ENCODE results near the gene CDC42EP1.
A peak's percentile ranks its signal among the peaks of the same experiment; 100 is the strongest.
"Not testable (repeated sequence)": the region's sequence is repeated elsewhere in the genome, so short reads cannot be mapped to it uniquely, and the experiment has no call there.

The CDC42EP1 gene

DNA sequence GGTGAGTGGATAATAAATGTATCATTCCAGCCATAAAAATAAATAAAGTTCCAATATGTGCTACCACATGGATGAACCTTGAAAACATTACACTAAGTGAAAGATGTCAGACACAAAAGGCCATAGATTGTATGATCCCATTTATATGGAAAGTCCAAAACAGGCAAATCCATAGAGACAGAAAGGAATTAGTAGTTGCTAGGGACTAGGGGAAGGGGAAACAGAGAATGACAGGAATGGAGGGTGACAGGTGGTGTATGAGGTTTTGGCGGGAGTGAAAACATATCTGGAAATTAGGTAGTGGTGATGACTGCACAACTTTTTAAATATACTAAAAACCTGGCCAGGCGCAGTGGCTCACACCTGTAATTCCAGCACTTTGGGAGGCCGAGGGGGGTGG lies 25.8 kb upstream of the CDC42EP1 start:
- no peak for DNase-seq (ENCODE audit: low spot score)

DNA sequence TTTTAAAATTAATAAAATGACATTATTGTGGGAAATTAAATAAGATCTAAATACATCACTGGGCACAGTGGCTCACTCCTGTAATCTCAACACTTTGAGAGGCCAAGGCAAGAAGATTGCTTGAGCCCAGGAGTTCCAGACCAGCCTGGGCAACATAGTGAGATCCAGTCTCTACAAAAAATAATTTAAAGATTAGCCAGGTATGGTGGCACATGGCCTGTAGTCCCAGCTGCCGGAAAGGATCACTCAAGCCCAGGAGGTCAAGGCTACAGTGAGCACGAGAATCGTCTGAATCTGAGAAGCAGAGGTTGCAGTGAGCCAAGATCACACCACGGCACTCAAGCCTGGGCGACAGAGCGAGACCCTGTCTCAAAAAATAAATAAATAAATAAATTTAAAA lies 25.1 kb upstream of the CDC42EP1 start:
- DNase-seq (ENCODE audit: low spot score) = no peak

DNA sequence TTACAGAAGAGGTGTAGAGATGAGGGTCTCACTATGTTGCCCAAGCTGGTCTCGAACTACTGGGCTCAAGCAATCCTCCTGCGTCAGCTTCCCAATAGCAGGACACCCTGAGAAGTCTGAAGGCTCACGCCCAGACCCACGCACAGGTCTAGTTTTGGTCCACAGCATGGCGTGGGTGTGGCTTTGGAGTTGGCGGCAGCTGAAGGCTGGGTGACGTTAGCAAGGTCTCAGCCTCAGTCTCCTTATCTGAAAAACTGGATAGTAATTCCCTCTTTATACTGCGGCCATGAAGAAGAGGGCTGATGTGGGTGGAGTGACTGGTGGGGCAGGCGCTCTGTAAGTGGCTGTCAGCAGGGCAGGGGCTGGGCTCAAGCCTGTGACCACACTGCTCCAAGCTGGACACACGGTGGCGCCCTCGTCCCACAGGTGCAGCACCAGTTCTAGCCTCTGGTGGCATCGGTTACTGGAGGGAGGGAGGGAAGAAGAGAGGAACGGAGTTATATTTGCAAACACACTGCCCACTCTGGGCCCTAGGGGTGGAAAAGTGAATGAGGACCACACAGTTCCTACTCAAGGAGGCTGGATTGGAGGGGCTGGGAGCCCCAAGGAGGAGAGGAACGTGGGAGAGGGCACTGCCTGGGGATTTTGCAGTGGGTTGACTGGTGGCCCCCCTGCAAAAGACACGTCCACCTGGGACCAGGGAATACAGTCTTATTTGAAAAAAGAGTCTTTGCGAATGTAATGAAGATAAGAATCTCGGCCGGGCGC lies 21.5 kb upstream of the CDC42EP1 start:
- DNase-seq (ENCODE audit: low spot score) = peak; percentile 96

DNA sequence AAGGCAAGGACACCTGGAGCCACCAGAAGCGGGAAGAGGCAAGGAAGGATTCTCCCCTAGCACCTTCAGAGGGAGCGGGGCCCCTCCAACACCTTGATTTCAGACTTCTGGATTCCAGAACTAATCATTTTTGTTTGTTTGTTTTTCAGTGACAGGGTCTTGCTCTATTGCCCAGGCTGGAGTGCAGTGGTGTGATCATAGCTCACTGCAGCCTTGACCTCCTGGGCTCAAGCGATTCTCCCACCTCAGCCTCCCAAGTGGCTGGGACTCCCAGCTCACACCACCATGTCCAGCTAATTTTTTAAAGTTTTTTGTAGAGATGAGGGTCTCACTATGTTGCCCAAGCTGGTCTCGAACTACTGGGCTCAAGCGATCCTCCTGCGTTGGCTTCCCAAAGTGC lies 20.5 kb upstream of the CDC42EP1 start:
- not testable (repeated sequence) for DNase-seq (ENCODE audit: low spot score)

DNA sequence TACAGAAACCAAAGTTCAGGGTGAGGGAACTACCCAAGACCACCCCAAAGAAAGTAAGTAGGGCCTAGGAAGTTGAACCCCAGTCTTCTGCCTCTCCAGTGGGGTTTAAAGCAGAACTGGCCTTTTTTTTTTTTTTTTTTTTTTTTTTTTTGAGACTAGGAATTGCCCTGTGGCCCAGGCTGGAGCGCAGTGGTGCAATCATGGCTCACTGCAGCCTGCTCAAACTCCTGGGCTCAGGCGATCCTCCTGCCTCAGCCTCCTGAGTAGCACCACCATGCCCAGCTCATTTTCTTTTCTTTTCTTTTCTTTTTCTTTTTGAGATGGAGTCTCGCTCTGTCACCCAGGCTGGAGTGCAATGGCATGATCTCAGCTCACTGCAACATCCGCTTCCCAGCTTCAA lies 17.9 kb upstream of the CDC42EP1 start:
- DNase-seq (ENCODE audit: low spot score) = not testable (repeated sequence)

DNA sequence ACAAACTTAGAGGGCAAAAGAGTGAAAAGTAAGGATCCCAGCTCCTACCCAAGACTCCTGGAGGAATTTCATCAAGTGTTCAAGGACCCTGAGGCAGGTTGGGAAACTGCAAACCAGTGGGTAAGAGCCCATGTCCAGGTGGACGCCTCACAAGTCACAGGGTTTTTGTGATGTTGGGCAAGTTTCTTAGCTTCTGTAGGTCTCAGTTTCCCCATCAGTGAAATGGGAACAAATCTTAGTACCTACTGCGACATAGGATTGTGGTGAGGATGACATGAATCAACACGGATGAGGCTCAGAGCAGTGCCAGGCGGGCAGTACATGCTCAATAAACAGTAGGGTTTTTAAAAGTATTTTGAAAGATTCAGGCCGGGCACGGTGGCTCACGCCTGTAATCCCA lies 17.3 kb upstream of the CDC42EP1 start:
- no peak for DNase-seq (ENCODE audit: low spot score)

DNA sequence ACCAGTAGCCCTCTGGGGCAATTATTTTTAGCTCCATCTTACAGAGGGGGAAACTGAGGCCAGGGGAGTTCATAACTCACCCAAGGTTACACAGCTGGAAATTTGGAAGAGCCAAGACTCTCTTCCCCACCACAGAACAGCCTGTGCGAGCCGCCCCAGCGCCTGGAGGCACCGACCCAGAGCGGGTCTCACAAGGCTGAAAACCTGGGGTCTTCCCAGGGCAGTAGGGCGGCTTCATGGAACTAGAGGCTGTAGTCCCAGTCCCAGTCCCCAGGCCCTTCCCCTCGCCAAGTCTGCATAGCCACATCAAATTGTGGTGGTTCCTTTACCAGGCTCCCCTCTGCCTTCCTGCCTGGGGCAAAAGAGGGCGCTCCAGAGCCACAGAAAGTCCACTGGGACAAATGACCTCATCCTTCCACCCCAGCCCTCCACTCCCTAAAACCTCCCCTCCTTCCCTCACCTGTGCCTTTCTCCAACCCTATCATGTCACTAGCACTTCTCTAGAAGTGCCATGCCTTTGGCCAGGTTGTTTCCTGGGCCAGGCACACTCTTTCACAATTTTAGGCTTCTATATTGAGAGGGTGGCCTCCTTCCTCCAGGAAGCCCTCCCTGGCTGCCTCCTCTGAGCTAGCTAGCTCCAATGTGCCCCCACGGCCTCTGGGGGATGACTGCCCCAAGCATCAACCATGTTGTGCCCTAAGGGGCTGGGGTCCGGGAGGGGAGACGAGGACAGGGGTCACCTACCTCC lies 15.2 kb upstream of the CDC42EP1 start:
- peak; percentile 85 for DNase-seq (ENCODE audit: low spot score)

DNA sequence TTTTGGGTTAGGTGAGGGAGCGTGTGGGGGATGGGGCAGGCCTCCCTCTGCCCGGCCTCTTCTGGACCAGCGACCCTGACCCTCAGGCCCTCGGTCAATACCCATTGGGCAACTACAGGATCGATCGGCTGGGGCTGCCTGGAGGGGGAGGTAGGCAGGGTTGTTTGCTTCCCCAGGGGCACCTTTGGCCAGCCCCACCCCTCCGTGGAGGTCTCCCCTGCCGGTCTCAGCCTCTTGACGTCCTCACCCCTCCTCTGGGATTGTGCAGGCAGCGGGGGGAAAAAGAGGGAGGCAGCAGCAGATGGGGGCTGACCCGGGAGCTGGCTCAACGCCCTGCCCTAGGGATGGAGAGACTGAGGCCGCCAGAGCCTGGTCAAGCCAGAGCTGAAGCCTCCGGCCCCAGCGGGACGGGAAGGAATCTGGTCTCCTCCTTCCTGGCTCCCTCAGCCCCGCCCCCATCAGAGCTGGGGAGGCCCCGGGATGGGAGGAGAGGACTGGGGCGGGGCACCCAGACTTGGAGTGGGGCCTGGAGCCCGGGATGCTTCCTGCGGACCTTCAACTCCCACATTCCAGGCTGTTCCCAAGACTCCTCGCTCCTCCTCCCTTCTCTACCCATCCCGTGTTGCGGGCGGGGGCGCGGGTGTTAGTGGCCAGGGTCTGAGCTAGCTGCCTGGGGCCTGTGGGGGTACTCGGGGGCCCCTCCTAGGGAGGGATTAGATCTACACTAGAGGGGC lies 14.4 kb upstream of the CDC42EP1 start:
- DNase-seq (ENCODE audit: low spot score) = peak; percentile 87

DNA sequence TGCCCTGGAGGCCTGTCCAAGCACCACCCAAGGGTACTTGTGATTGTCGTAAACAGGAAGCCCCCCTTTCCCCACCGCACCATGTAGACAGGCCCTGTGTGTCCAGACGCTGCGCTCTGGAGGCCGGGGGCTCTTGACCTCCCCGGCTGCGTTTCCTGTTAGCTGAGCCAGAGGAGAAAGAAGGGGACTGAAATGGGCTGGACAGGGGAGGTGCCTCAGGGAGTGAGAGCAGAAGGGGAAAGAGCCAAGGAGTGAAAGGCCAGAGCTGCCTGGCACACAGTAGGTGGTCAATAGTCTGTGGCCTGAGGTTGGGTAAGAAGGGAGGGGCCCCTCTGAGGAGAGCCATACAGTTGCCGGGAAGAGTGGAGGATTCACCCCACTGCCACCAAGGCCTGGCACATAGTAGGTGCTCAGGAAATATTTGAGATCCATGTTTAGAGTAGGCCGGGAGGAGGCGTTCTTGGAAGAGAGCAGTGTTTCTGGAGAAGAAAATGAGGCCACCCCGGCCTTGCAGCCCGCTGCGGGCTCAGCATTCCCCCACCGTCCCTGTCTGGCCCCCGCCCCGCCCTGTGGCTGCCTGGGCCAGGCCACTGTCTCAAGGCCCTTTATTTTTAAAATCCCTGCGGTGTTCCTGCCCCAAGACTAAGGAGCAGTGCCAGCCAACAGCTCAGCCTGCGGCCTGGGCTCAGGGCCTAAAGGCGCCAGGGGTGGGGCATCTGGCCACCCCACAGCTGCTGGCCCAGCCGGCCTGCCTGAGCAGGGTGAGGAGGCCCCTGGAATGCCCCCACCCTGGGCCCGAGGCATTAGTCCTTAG lies 13.6 kb upstream of the CDC42EP1 start:
- no peak for DNase-seq (ENCODE audit: low spot score)

DNA sequence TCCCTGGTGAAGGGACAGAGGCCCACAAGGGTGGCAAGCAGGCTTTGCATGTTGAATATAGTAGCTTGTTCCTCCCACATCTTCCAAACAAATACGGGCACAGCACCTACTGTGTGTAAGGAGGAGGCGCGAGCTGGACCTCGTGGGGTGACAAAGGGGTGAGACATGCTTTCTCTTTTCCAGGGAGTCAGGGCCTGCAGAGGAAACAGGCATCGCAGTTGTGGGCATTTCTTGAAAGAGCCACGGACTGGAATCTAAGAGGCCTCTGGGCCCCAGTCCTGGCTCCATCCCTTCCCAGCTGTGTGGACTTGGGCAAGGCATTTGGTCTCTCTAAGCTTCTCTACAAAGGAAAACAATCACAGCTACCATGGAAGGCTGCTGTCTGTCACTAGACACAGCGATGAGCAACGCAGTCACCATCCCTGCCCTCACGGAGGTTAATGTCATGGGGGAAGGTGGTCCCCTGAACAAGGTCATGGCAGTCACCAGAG lies 13.0 kb upstream of the CDC42EP1 start:
- DNase-seq (ENCODE audit: low spot score) = no peak

DNA sequence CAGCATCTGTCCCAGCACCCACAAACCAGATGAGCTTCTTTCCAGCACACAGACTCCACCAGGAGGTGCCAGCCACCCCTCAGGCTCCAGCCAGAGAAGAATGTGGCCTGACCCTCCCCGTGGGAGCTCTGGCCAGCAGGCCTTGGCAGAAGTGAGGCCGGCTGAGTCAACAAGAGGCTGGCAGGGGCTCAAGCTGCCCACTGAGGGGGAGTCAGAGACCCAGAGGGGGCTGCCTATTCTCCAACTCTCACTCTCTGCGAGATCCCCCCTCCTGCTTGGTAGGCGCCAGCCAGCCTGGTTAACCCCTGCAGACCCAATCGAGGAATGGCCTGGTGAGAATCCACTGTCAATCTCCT lies 10.6 kb upstream of the CDC42EP1 start:
- no peak for DNase-seq (ENCODE audit: low spot score)

DNA sequence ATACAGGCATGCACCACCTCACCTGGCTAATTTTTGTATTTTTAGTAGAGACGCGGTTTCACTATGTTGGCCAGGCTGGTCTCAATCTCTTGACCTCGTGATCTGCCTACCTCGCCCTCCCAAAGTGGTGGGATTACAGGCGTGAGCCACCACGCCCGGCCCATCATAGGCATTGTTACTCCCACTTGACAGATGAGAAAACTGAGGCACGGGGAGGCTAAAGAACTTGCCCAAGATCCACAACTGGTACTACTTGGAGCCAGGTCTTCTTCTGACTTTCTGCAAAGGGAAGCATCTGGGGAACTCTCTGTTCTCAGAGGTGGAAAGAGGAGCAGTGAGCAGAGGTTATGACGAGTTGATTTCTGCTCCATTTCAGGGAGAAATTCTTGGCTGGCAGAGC lies 9.4 kb upstream of the CDC42EP1 start:
- DNase-seq (ENCODE audit: low spot score) = not testable (repeated sequence)

DNA sequence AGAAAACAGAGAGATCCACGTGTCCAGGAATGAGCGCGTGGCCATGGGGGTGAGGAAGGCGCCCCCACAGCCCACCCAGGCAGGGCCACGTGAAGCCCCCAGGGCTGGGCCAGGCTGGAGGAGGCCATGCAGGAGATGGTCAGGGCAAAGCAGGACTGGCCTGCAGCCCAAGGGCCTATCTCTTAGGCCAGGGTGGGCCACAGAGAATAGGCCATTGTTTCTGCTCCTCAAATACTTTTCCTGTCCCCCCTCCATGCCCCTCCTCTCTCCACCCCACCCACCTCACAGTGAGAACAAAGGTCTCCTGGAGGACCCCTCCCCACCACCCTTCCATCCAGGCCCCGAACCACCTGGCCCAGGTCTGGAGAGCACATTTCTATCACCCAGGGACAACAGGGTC lies 8.3 kb upstream of the CDC42EP1 start:
- DNase-seq (ENCODE audit: low spot score) = no peak

DNA sequence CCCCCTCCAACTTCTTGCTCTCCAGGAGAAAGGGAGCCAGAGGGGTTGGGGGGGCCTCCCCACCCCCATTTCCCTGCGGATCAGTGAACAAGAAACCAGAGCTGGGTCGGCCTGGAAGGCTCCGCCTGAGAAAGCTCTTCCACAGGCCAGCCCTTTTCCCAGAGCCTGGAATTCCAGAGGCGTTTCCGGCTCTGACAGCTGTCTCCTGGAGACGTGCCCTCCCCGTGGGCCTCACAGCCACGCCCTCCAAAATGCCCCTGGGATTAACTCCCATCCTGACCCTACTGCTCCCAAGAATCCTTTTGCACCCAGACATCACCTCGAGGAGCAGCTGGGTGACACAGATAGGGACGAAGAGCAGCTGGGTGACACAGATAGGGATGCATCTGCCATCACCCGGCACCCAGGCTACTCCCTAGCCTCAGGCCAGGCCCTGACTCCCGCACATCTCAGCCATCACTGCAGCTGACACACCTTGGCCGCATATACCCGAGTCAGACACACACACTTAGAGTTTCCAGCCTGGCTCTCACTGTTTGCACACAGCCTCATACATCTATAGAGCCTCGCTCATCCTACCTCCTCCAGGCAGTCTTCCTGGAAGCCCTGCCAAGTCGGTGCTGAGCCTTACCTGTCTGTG lies 7.6 kb upstream of the CDC42EP1 start:
- DNase-seq (ENCODE audit: low spot score) = peak; percentile 88

DNA sequence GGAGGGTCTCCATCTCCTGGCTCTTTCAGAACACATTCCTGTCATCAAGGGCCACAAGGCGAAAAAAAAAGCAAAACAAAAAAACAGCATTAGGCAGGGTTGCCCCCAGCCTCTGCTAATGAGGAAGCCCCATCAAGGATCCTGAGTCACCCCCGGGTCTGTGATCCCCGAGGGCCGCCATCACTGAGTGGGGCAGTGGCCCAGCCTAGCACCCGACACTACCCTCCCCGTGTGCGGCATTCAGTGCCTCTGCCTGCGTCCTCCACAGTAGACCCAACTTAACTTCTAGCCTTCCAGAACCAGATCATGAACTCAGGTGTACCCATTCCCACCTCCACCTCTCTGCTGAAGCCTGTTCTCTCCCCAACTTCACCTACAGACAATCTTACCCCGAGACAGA lies 6.6 kb upstream of the CDC42EP1 start:
- DNase-seq (ENCODE audit: low spot score) = no peak

DNA sequence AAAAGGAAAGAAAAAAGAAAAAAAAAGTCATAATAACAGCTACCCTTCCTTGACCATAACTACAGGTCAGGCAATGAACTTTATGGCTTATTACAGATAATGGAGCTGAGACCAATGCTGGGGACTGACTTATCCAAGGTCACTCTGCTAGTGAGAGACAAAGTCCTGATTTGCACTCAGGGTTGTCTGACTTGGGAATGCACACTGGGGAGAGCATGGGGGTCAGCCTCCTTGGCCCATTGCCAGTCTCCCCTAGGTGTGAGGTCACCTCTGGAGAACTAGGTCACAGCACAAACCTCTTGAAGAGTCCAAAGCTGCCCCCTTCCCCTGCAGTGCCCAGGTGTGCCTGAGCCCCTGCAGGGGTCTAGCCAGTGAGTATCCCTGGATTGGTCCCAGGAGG lies 5.3 kb upstream of the CDC42EP1 start:
- no peak for DNase-seq (ENCODE audit: low spot score)

DNA sequence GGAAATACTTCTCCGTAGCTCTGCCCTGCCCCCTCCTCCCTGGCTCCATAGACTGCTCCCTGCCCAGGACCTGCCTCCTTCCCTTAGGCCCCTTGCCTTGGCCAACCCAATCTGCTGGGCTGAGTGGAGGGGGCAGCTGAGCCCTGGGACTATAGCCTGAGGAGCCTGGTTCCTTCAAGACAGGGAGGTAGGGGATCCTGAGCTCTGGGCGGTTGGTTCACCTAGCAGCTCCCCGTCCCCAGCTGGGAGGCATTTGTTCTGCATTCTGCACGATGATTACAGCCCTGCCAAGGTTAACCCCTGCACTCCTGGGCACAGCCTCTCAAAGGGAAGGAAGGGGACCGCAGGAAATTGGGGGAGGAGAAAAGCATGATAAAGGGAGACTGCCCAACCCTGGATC lies 3.6 kb upstream of the CDC42EP1 start:
- no peak for DNase-seq (ENCODE audit: low spot score)

DNA sequence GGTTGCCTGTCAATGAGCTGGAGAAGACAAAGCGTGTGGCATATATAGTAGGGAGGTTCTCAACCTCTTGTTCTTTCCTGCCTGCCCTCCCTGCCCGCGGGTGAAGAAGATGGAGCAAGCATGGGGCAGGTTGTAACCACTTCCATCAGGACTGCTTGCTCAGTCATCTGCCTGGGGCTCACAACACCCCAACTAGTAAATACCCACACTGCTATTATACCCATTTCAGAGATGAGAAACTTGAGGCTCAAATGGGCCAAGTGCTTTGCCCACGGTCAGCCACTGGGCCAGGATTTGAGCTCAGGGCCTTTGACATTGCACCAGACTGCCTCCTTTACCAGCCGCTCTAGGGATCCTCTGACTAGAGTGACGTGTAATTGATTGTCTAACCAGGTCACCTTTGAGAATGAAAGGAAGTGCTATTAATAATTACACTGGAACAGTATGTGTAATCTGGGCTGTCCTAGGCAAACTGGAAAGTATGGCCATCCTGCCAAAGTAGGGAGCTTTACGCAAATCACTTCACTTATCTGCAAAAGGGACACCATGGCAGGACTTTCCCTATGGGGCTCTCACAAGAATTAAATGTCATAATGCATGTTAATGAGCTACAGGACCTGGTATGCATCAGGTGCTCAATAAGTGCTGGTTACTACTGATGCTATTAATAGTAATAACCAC lies 2.8 kb upstream of the CDC42EP1 start:
- no peak for DNase-seq (ENCODE audit: low spot score)

DNA sequence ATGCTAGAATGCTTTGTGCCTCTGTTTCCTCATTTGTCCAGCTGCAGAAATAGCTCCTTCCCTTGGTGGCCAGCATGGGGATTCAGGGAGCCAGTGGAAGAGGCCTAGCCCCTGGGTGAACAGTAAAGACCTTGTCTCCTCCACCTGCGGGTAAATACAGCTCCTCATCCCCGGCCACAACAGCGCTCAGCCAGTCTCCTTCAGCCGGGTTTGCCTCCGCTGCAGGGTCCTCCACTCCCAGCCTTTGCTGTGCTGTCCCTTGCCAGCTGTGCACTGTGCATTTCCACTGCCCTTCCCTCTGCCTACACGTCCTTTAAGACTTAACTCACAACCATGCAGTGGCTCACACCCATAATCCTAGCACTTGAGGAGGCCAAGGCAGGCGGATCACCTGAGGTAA lies 1.5 kb upstream of the CDC42EP1 start:
- no peak for DNase-seq (ENCODE audit: low spot score)

DNA sequence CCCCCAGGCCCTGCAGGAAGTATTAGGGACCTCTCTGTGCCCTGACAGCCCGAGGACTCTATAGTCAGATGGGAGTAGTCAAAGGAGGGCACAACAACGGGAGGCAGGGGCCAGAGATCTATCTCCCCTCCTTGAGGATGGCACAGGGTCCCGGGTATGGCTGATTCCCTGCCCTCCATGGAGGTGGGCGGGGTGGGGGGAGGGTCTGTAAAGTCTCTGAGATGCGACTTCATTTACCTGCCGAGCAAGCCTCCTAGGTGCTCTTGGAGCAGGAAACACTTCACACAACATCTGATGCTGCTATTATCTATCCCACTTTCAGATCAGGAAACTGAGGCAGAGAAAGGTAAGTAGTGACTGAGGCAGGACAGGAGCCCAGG lies 769 bp upstream of the CDC42EP1 start:
- no peak for DNase-seq (ENCODE audit: low spot score)

DNA sequence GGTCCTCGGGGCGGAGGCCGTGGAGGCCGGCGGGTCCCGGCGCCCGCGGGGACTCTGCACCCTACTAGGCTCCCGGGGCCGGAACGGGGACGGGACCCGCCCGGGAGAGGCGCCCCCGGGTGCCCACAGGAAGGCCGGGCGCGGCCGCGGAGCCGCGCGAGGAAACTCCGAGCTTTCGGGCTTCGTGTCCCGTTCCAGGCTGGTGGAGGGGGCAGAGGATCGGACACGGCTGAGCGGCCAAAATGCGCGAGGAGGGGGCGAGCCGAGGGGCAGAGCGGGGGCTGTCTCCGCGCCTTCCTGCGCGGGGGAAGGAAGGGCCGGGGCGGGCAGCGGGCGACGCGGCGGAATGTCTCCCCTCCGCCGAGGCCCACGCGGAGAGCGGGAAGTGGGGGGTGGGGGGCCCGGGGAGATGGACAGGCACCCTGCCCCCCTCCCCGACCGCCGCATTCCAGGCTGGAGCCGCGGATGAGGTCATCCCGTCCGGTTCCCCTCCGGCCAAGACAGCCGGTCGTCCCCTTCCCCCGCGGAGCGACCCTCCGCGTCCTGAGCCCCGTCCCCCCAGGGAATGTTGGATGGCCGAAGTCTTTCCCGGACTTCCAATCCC lies 430 bp downstream of the CDC42EP1 start:
- peak; percentile 71 for DNase-seq (ENCODE audit: low spot score)
